RWPE2 (cell line): ENCODE data around the gene KLRC3.
A peak's percentile ranks its signal among the peaks of the same experiment; 100 is the strongest.
"Not testable (repeated sequence)": the region's sequence is repeated elsewhere in the genome, so short reads cannot be mapped to it uniquely, and the experiment has no call there.

ENCODE experiments used
- ATAC-seq: fragments of 200-7000 bp; cut with Tn5 transposase; 3 replicates; pipeline ENCODE4 v1.9.1; 2021; ENCODE audit warnings: low read depth
- DNase-seq: peaks from one replicate; pipeline ENCODE4 v3.0.0-alpha.2; 2020; ENCODE audit warnings: low spot score
- H3K27ac ChIP-seq: fragments of 450-650 bp; 2 replicates; pipeline ENCODE4 v1.5.1; 2017; ENCODE audit warnings: mild to moderate bottlenecking; ENCODE audit not compliant: poor library complexity, severe bottlenecking
- H3K27me3 ChIP-seq: fragments of 250-450 bp; sonication (Bioruptor Pico); 2 replicates; pipeline ENCODE4 v1.5.1; 2021; ENCODE audit warnings: mild to moderate bottlenecking, moderate library complexity; ENCODE audit not compliant: insufficient read depth, poor library complexity, severe bottlenecking
- H3K36me3 ChIP-seq: fragments of 250-450 bp; sonication (Bioruptor Pico); 2 replicates; pipeline ENCODE4 v1.5.1; 2020; ENCODE audit warnings: low read depth, mild to moderate bottlenecking, moderate library complexity
- H3K4me1 ChIP-seq: fragments of 250-450 bp; sonication (Bioruptor Pico); 2 replicates; pipeline ENCODE4 v1.5.1; 2021; ENCODE audit warnings: mild to moderate bottlenecking, moderate library complexity; ENCODE audit not compliant: insufficient read depth, poor library complexity, severe bottlenecking
- H3K4me3 ChIP-seq: fragments of 250-450 bp; sonication (Bioruptor Pico); 2 replicates; pipeline ENCODE4 v1.5.1; 2021; ENCODE audit warnings: mild to moderate bottlenecking, moderate library complexity; ENCODE audit not compliant: severe bottlenecking
- H3K9me3 ChIP-seq: fragments of 250-450 bp; sonication (Bioruptor Pico); 2 replicates; pipeline ENCODE4 v1.5.1; 2021; ENCODE audit warnings: mild to moderate bottlenecking, moderate library complexity; ENCODE audit not compliant: severe bottlenecking
- CTCF ChIP-seq: fragments of 450-650 bp; IDR thresholded peaks from one replicate; pipeline ENCODE4 v1.5.1; 2017; ENCODE audit warnings: mild to moderate bottlenecking, moderate library complexity; ENCODE audit not compliant: poor library complexity, severe bottlenecking

KLRC3 gene

GRCh38 chr12:10435816-10436215 lies 15.4 kb upstream of the KLRC3 start, which contains the start of gene KLRC2:
Gene KLRC2, minus strand, starts transcription at chr12:10436010. Its CDS starts 24 bp downstream, at chr12:10435986.
- not testable (repeated sequence) for H3K27ac ChIP-seq, H3K27me3 ChIP-seq, H3K4me1 ChIP-seq, DNase-seq, H3K9me3 ChIP-seq, H3K4me3 ChIP-seq, H3K36me3 ChIP-seq
- peak; percentile 84 for ATAC-seq

GRCh38 chr12:10430623-10431022 lies 10.2 kb upstream of the KLRC3 start:
- not testable (repeated sequence) for H3K4me1 ChIP-seq, H3K27ac ChIP-seq, DNase-seq, H3K9me3 ChIP-seq, H3K4me3 ChIP-seq, ATAC-seq, H3K27me3 ChIP-seq, H3K36me3 ChIP-seq

DNA sequence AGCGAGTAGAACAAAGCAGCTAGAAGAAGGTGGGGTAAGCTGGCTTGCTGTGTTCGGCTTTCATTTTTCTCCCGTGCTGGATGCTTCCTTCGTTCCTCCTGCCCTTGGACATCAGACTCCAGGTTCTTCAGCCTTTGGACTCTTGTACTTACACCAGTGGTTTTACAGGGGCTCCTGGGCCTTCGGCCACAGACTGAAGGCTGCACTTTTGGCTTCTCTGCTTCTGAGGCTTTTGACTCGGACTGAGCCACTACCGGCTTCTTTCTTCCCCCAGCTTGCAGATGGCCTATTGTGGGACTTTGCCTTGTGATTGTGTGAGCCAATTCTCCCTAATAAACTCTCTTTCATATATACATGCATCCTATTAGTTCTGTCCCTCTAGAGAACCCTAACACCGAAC lies 5.5 kb upstream of the KLRC3 start:
- DNase-seq, H3K27me3 ChIP-seq, H3K9me3 ChIP-seq, ATAC-seq, H3K4me1 ChIP-seq, H3K36me3 ChIP-seq, H3K27ac ChIP-seq, H3K4me3 ChIP-seq: not testable (repeated sequence)

DNA sequence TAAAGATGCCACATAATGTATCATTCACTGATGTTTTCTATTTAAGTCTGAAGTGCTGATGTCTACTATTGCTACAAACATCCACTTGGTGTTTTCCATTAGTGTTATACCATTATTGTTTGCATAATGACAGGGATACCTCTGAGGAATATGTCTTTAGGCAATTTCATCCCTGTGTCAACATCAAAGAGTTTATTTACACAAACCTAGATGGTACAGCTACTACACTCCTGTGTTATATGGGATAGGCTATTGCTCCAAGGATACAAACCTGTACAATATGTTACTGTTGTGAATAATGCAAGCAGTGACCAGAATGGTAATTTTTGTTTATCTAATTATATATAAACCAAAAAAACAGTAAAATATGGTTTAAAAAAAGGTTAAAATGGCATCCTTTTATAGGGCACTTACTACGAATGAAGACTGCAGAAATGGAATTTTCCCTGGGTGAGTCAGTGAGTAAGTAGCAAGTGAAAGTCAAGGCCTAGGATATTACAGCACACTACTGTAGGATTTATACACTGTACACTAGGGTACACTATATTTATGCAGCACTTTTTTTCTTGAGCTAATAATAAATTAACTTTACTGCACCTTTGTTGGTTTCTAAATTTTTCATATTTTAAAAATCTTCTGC lies 4.0 kb upstream of the KLRC3 start:
- not testable (repeated sequence) for H3K27me3 ChIP-seq, H3K27ac ChIP-seq, H3K9me3 ChIP-seq, H3K36me3 ChIP-seq, H3K4me1 ChIP-seq, H3K4me3 ChIP-seq, DNase-seq
- peak; percentile 91 for ATAC-seq

GRCh38 chr12:10422159-10422558 lies 1.8 kb upstream of the KLRC3 start:
- not testable (repeated sequence) for H3K4me1 ChIP-seq, H3K4me3 ChIP-seq, H3K27ac ChIP-seq, H3K27me3 ChIP-seq, DNase-seq, H3K9me3 ChIP-seq, H3K36me3 ChIP-seq
- ATAC-seq: peak; percentile 79

DNA sequence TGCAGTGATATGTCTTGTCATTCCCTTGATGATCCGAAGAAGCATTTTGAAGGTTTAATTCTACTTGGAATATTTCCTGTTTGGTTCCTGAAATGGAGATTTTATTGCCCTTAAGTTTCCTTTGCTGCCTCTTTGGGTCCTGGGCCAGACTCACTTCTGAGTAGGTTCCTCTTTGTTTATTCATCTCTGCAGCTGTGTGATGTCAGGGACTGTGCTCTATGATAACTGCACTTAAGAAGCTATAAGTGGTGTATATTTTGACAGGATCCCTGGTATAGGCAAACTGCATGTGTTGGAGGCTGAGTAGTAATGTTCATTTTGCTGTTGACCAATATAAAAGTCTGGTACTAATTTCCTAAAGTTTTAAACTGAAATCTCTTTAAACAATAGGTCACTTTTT lies 11.0 kb downstream of the KLRC3 start, which contains the start of gene KLRC4:
KLRC4 (minus strand) TSS at position 366 of the 400 bp plus-strand sequence; CDS start at position 184, 182 bp downstream.
- DNase-seq: no peak
- no peak within 1 kb of the TSS for H3K4me3 ChIP-seq
- H3K27ac ChIP-seq: no peak within 1 kb of the TSS
- H3K27me3 ChIP-seq: no peaks in the 10 kb centered on the region
- H3K36me3 ChIP-seq: no peaks in the 10 kb centered on the region
- ATAC-seq: peak; percentile 60; the same call in 1 of the 3 replicates
- no peak for TF ChIP-seq CTCF
- H3K9me3 ChIP-seq: no peaks in the 10 kb centered on the region
- H3K4me1 ChIP-seq: no peaks in the 10 kb centered on the region

GRCh38 chr12:10408842-10409241 lies 11.6 kb downstream of the KLRC3 start:
- Histone ChIP-seq H3K36me3 (no peaks in the 10 kb centered on the region), H3K4me1 (no peaks in the 10 kb centered on the region), H3K27ac (no peak overlapping the region), H3K4me3 (no peak overlapping the region), H3K9me3 (no peaks in the 10 kb centered on the region), H3K27me3 (no peaks in the 10 kb centered on the region)
- ATAC-seq: no peak
- no peak for TF ChIP-seq CTCF
- DNase-seq: no peak
